ENCODE data around the gene PGGT1B.
A peak's percentile ranks its signal among the peaks of the same experiment; 100 is the strongest.

Gene PGGT1B

DNA sequence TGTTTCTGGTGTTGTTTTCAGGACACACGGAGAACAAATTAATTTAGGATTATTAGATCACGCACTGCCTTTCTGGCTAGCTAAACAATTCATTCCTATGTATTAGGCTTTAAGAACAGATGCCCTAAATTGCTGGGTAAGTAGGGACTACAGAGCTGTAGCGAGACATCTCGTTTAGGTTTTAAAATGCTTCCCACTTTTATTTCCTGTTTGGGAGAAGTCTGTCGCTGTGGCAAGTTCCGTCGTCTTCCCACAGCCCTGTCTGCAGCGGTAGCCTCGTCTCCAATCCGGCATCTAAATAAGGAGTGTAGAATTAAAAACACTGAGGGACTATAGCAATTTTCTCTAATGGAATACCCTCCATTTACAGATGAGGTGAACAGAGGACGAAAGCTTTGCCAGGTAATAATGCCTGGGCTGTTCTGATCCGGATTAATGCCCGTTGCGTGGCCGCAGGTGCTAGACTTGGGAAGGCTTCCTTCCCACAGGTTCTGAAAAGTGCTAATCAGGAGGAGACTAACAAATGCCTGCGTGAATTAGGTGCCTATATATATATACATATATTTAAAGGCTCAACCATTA is 91.7 kb downstream of the PGGT1B start:
- H3K27ac ChIP-seq (ENCODE audit: low read depth, low read length) = no peak overlapping the region

DNA sequence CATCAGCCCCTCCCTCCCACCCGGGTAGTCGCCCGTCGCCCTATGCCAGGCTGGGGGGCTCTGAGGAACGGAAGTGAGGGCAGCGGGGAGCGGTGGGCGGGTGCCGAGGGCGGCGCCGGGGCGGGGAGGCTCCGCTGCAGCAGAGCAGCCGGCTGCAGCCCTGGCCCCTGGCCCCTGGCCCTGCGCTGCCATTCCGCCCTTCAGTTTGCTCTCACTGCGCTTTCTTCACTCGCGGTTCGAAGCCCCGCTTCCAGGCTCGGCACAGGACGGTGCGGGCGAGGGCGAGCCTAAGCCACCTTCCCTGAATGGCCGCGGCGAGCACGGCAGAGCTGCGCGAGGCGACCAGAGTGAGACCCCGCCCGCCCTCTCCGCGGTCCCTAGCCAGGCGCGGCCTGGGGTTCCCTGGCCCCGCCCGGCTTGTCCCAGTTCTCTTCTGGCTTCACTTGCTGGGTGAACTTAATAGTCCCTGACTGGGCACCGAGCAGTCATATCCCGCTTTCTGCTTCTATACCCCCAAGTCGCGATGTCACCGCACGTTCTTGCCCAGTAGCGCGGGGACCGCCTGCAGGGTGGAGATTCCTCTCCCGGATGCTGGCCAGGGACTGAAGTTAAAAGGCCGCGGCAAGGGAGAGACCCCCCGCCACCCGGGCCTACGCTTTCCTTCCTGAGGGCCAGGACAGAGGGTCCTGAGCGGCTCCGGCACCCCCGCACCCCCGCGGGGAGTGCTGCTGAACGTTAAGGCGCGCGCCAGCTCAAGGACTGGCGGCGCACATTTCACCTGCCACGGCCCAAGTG is 92.3 kb downstream of the PGGT1B start:
- Histone ChIP-seq H3K36me3 (ENCODE audit: control insufficient read depth in 5 of 5, insufficient read depth in 5 of 5, low read length in 5 of 5) (no peaks in the 10 kb centered on the region), H3K9ac (ENCODE audit: low read length in 5 of 5) (peak overlapping the region in 3 of 5 donors; percentile 16 to 53 (median 52)), H3K4me1 (ENCODE audit: control insufficient read depth in 5 of 5, insufficient read depth in 5 of 5, low read length in 5 of 5) (peaks cover 0 to 26% (median 20%) of the 10 kb centered on the region in 5 donors), H3K27ac (ENCODE audit: low read depth, low read length) (no peak overlapping the region), H3K9me3 (ENCODE audit: control insufficient read depth in 5 of 5, low read length in 5 of 5) (no peaks in the 10 kb centered on the region), H3K27me3 (ENCODE audit: control insufficient read depth in 5 of 5, insufficient read depth in 4 of 5, low read length in 5 of 5) (peaks cover 0 to 17% (median 5%) of the 10 kb centered on the region in 5 donors), H3K4me3 (ENCODE audit: low read depth in 1 of 5, low read length in 5 of 5) (peak overlapping the region; percentile 56 to 89 (median 80))

More for the DNA sequence above, 91.7 kb downstream of the PGGT1B start:
- H3K27me3 ChIP-seq (ENCODE audit: control insufficient read depth in 5 of 5, insufficient read depth in 4 of 5, low read length in 5 of 5) = peaks cover 0 to 17% (median 5%) of the 10 kb centered on the region in 5 donors
- H3K4me1 ChIP-seq (ENCODE audit: control insufficient read depth in 5 of 5, insufficient read depth in 5 of 5, low read length in 5 of 5) = peaks cover 0 to 26% (median 20%) of the 10 kb centered on the region in 5 donors
- peak overlapping the region; percentile 56 to 89 (median 80) for H3K4me3 ChIP-seq (ENCODE audit: low read depth in 1 of 5, low read length in 5 of 5)
- no peaks in the 10 kb centered on the region for H3K36me3 ChIP-seq (ENCODE audit: control insufficient read depth in 5 of 5, insufficient read depth in 5 of 5, low read length in 5 of 5)
- H3K9me3 ChIP-seq (ENCODE audit: control insufficient read depth in 5 of 5, low read length in 5 of 5) = no peaks in the 10 kb centered on the region
- peak overlapping the region in 2 of 5 donors; percentile 20 to 53 for H3K9ac ChIP-seq (ENCODE audit: low read length in 5 of 5)

DNA sequence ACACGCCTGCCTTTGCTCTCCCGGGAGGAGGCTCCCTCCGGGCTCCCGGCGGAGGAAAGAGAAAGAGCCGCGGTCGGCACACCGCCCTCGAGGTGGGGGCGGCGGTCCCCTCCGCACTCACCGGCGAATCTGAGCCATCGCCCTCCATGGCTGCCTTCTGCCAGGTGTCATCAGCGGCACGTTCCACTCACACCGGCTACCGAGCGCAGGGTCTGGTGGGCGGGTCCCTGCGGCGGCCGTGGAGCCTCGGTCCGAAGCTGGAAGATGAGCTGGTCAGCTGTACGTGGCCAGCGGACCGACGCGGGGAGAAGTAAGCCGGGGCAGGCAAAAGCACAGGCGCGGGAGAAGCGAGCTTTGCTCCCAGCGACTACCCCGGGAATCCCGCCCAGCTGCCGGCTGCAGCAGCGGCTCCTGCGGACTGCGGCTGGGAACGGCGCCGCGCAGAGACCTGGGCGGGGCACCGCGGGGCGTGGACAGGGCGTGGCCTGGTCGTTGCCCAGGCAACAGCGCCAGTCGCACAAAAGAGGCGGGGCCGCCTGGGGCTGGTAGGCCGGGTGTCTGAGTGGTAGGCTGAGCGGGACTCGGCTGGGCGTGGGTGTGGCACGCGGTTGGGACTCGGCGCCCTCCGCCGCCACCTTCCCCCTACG is 93.1 kb downstream of the PGGT1B start, which contains the start of gene TRIM36:
TRIM36 (minus strand) TSS at position 422 of the 647 bp plus-strand sequence; CDS start at position 148, 274 bp downstream.
- Histone ChIP-seq H3K36me3 (ENCODE audit: control insufficient read depth in 5 of 5, insufficient read depth in 5 of 5, low read length in 5 of 5) (no peaks in the 10 kb centered on the region), H3K27me3 (ENCODE audit: control insufficient read depth in 5 of 5, insufficient read depth in 4 of 5, low read length in 5 of 5) (peaks cover 0 to 20% (median 7%) of the 10 kb centered on the region in 5 donors), H3K4me3 (ENCODE audit: low read depth in 1 of 5, low read length in 5 of 5) (peak within 1 kb of the TSS; percentile 56 to 89 (median 80)), H3K27ac (ENCODE audit: low read depth, low read length) (no peak within 1 kb of the TSS), H3K4me1 (ENCODE audit: control insufficient read depth in 5 of 5, insufficient read depth in 5 of 5, low read length in 5 of 5) (peaks cover 0 to 26% (median 20%) of the 10 kb centered on the region in 5 donors), H3K9ac (ENCODE audit: low read length in 5 of 5) (peak within 1 kb of the TSS in 4 of 5 donors; percentile 52 to 75 (median 71)), H3K9me3 (ENCODE audit: control insufficient read depth in 5 of 5, low read length in 5 of 5) (no peaks in the 10 kb centered on the region)

DNA sequence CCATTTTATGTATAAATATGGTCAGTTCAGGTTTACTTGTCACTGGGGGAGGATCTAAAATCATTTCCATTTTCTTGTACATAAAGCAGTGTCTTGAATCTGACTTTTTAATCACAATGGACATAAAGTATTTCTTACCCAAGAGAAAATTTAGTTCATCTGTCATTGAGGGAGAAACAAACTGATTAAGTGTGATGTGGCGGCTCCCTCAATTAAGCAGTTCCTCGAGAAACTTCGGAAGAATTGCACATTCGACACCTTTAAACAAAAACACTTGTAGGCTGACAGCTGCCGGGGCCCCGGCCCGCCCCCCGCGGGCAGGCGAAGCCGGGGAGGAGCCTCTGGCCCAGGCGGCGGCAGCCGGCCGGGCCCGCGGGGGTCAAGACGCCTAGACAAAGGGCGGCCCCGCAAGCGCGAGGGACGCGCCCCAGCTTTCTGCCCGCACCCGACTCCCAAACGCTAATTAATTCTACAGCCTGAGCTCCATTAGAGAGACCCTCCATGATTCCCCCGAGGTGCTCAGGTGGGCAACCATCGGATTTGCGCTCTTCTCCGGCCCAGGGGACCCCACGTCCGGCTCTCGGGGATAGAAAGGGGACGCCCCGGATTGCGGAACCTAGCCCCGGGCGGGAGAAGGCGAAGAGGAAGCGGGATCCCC is 93.7 kb downstream of the PGGT1B start:
- H3K27me3 ChIP-seq (ENCODE audit: control insufficient read depth in 5 of 5, insufficient read depth in 4 of 5, low read length in 5 of 5) = peaks cover 0 to 25% (median 7%) of the 10 kb centered on the region in 5 donors
- H3K4me3 ChIP-seq (ENCODE audit: low read depth in 1 of 5, low read length in 5 of 5) = peak overlapping the region in 4 of 5 donors; percentile 77 to 89 (median 84)
- peaks cover 0 to 26% (median 20%) of the 10 kb centered on the region in 5 donors for H3K4me1 ChIP-seq (ENCODE audit: control insufficient read depth in 5 of 5, insufficient read depth in 5 of 5, low read length in 5 of 5)
- no peaks in the 10 kb centered on the region for H3K36me3 ChIP-seq (ENCODE audit: control insufficient read depth in 5 of 5, insufficient read depth in 5 of 5, low read length in 5 of 5)
- peak overlapping the region in 4 of 5 donors; percentile 13 to 75 (median 71) for H3K9ac ChIP-seq (ENCODE audit: low read length in 5 of 5)
- no peaks in the 10 kb centered on the region for H3K9me3 ChIP-seq (ENCODE audit: control insufficient read depth in 5 of 5, low read length in 5 of 5)
- H3K27ac ChIP-seq (ENCODE audit: low read depth, low read length) = no peak overlapping the region

DNA sequence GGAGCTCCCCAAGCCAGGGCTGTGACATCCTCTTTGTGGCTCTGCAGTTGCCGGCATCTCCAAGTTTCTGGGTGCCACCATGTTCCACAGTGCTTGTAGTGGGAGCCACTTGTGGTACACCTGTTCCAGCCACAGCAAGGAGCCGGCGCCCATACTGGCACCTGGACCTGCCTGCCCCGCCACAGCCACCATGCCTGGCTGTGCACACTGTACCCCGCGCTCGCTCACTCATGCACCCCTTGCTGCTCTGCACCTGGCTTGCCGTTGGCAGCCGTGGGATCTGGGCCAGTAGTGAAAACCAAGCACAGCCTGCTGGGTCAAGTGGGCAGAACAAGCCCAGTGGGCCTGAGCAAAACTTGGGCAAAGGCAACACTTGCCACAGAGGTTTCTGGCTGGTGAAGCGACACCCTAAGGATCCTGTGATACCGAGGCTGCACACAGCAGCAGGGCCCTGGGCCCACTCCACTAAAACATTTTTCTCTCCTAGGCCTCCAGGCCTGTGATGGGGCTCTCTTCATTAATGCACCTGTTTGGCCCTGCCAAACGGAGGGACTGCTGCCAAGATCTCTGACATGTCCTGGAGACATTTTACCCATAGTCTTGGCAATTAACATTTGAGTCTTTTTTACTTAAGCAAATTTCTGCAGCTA is 95.8 kb downstream of the PGGT1B start:
- Histone ChIP-seq H3K36me3 (ENCODE audit: control insufficient read depth in 5 of 5, insufficient read depth in 5 of 5, low read length in 5 of 5) (no peaks in the 10 kb centered on the region), H3K27ac (ENCODE audit: low read depth, low read length) (no peak overlapping the region), H3K27me3 (ENCODE audit: control insufficient read depth in 5 of 5, insufficient read depth in 4 of 5, low read length in 5 of 5) (peaks cover 0 to 25% (median 3%) of the 10 kb centered on the region in 5 donors), H3K4me1 (ENCODE audit: control insufficient read depth in 5 of 5, insufficient read depth in 5 of 5, low read length in 5 of 5) (peaks cover 0 to 26% (median 20%) of the 10 kb centered on the region in 5 donors), H3K4me3 (ENCODE audit: low read depth in 1 of 5, low read length in 5 of 5) (no peak overlapping the region), H3K9me3 (ENCODE audit: control insufficient read depth in 5 of 5, low read length in 5 of 5) (no peaks in the 10 kb centered on the region), H3K9ac (ENCODE audit: low read length in 5 of 5) (no peak overlapping the region)

DNA sequence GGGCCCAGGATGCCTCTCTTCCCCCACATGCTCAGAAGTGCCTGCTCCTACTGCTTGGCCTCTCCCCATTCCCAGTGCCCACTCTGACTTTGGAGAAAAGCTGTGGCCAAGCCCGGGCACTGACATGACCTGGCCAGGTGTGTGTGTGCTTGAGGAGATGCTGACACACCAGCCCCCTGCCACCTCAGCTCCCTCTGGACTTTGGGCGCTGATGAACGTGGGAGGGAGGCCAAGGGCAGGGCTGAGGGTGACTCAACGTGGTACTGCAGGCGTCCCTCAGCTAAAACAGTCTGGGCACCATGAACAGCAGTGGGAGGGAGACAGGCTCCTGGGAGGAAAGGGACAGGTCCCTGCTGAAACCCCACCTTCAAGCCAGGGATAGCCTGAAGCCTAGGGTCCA is 96.9 kb downstream of the PGGT1B start:
- no peak overlapping the region for H3K27ac ChIP-seq (ENCODE audit: low read depth, low read length)
- no peaks in the 10 kb centered on the region for H3K9me3 ChIP-seq (ENCODE audit: control insufficient read depth in 5 of 5, low read length in 5 of 5)
- no peaks in the 10 kb centered on the region for H3K36me3 ChIP-seq (ENCODE audit: control insufficient read depth in 5 of 5, insufficient read depth in 5 of 5, low read length in 5 of 5)
- no peak overlapping the region for H3K9ac ChIP-seq (ENCODE audit: low read length in 5 of 5)
- H3K4me1 ChIP-seq (ENCODE audit: control insufficient read depth in 5 of 5, insufficient read depth in 5 of 5, low read length in 5 of 5) = peaks cover 0 to 20% (median 16%) of the 10 kb centered on the region in 5 donors
- H3K27me3 ChIP-seq (ENCODE audit: control insufficient read depth in 5 of 5, insufficient read depth in 4 of 5, low read length in 5 of 5) = peaks cover 0 to 21% (median 3%) of the 10 kb centered on the region in 5 donors
- H3K4me3 ChIP-seq (ENCODE audit: low read depth in 1 of 5, low read length in 5 of 5) = no peak overlapping the region

DNA sequence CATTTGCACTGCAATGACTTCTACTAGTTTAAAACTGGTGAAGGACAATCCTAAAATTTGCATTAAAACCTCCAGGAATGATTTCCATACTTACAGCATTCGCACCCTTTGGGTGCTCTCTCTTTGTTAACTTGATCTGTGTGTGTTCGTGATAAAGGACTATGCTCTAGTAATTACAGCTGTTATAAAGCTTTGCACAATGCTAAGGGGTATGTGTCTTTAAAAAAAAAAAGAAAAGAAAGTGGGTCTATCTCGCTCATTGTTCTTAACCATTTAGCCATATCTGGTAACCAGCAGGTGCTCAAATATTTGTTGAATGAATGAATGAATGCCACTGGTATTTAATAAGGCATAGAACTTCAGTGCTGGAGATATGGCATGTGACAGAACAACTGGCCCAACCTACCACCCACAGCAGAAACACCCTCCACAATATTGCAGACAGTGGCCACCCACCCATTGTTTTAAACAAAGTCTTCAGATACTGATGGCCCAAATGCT is 101.7 kb downstream of the PGGT1B start:
- no peak overlapping the region for H3K9ac ChIP-seq (ENCODE audit: low read length in 5 of 5)
- no peaks in the 10 kb centered on the region for H3K36me3 ChIP-seq (ENCODE audit: control insufficient read depth in 5 of 5, insufficient read depth in 5 of 5, low read length in 5 of 5)
- H3K27me3 ChIP-seq (ENCODE audit: control insufficient read depth in 5 of 5, insufficient read depth in 4 of 5, low read length in 5 of 5) = peaks cover 0 to 7% (median 3%) of the 10 kb centered on the region in 5 donors

More for the DNA sequence above, 101.7 kb downstream of the PGGT1B start:
- Histone ChIP-seq H3K4me3 (ENCODE audit: low read depth in 1 of 5, low read length in 5 of 5) (no peak overlapping the region), H3K9me3 (ENCODE audit: control insufficient read depth in 5 of 5, low read length in 5 of 5) (peaks cover 0 to 2% (median 0%) of the 10 kb centered on the region in 5 donors), H3K27ac (ENCODE audit: low read depth, low read length) (no peak overlapping the region), H3K4me1 (ENCODE audit: control insufficient read depth in 5 of 5, insufficient read depth in 5 of 5, low read length in 5 of 5) (no peaks in the 10 kb centered on the region)
